Measurements from ENCODE around the gene COL25A1. TPM values are rescaled to one million over a fixed set of nuclear protein-coding genes. Genes with fewer than 3 reads are reported as not detected.

COL25A1 gene
- total RNA-seq, 1 donor from 2014 or later = 5.6 TPM

GRCh38 chr4:109177096-109177810 lies 125.2 kb downstream of the COL25A1 start:
- TF ChIP-seq, protein P1, sequence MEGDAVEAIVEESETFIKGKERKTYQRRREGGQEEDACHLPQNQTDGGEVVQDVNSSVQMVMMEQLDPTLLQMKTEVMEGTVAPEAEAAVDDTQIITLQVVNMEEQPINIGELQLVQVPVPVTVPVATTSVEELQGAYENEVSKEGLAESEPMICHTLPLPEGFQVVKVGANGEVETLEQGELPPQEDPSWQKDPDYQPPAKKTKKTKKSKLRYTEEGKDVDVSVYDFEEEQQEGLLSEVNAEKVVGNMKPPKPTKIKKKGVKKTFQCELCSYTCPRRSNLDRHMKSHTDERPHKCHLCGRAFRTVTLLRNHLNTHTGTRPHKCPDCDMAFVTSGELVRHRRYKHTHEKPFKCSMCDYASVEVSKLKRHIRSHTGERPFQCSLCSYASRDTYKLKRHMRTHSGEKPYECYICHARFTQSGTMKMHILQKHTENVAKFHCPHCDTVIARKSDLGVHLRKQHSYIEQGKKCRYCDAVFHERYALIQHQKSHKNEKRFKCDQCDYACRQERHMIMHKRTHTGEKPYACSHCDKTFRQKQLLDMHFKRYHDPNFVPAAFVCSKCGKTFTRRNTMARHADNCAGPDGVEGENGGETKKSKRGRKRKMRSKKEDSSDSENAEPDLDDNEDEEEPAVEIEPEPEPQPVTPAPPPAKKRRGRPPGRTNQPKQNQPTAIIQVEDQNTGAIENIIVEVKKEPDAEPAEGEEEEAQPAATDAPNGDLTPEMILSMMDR (IDR thresholded peaks at IDR 0.05) = no peak
- no peaks in the 10 kb centered on the region for H3K4me1 ChIP-seq
- H3K27ac ChIP-seq = no peak overlapping the region
- H3K4me3 ChIP-seq = no peak overlapping the region
- no peak for DNase-seq (ENCODE audit: low spot score in 2 of 2)
- no peaks in the 10 kb centered on the region for H3K27me3 ChIP-seq
- intact Hi-C loops (cut with DNase I) = no loop called here
- H3K9me3 ChIP-seq = no peaks in the 10 kb centered on the region
- no peaks in the 10 kb centered on the region for H3K36me3 ChIP-seq

DNA sequence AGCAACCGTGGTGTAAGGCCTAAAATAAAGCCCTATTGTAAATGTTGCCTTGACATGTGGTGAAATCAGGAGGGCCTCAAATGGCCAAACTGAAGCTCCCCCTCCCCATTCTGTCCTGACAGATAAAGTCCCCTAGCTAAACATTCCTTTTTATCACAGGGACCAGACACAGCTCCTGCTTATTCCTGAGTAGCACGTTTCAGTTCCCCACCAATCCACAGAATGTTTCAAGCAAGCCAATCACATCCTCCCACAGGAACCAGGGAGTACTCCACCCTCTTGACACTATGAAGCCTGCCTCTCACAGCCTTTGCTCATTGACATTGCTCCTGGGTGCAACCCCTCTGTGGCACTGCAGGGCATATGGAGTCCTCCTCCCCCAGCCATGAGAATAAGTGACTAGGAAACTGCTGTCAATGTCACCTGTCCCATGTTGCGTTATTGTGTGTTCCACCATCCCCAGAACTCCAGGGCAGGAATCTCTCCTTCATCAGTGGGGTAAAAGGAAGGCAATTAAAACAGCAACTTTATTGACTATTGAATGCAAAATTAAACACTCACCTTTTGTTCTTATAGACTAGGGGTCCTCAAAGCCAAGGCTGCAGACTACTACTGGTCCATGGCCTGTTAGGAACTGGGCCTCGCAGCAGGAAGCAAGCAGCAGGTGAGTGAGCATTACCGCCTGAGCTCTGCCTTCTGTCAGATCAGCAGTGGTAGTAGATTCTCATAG lies 128.1 kb downstream of the COL25A1 start:
- TF ChIP-seq, protein P1 (IDR thresholded peaks at IDR 0.05) = no peak
- Histone ChIP-seq H3K4me3 (no peak overlapping the region), H3K27me3 (no peaks in the 10 kb centered on the region), H3K9me3 (no peaks in the 10 kb centered on the region), H3K27ac (no peak overlapping the region), H3K36me3 (no peaks in the 10 kb centered on the region), H3K4me1 (no peaks in the 10 kb centered on the region)
- DNase-seq (ENCODE audit: low spot score in 2 of 2) = no peak
- intact Hi-C loops (cut with DNase I) = no loop called here

DNA sequence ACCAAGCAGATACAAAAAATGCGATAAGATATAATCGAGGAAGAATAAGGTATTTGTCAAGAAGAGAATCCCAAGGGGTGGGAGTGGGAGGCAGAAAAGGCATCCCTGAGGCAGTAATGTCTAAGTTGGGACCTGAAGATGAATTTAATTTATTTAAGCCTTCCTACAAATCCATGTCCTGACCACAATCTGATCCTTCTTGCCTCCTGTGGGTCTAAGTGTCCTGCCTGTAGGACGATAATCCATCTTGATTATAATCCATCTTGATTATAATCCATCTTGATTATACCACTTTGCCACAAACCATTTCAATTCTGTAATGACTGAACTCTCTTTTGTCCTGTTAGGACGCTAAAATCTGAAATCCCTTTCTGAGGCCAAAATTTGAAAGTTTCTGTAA lies 130.2 kb downstream of the COL25A1 start:
- Histone ChIP-seq H3K4me3 (no peak overlapping the region), H3K4me1 (no peaks in the 10 kb centered on the region), H3K36me3 (no peaks in the 10 kb centered on the region), H3K27ac (no peak overlapping the region), H3K9me3 (no peaks in the 10 kb centered on the region), H3K27me3 (no peaks in the 10 kb centered on the region)
- no peak for DNase-seq (ENCODE audit: low spot score in 2 of 2)
- intact Hi-C loops (cut with DNase I) = no loop called here
- TF ChIP-seq, protein P1 (IDR thresholded peaks at IDR 0.05) = no peak

- TF ChIP-seq, protein P1 (IDR thresholded peaks at IDR 0.05) = no peak
- Histone ChIP-seq H3K9me3 (no peaks in the 10 kb centered on the region), H3K27ac (no peak overlapping the region), H3K36me3 (no peaks in the 10 kb centered on the region), H3K4me3 (no peak overlapping the region), H3K4me1 (no peaks in the 10 kb centered on the region), H3K27me3 (no peaks in the 10 kb centered on the region)
- DNase-seq (ENCODE audit: low spot score in 2 of 2) = no peak
- intact Hi-C loops (cut with DNase I) = no loop called here
Measured at GRCh38 chr4:109171070-109171469, 131.4 kb downstream of the COL25A1 start.

GRCh38 chr4:109169170-109169569 lies 133.3 kb downstream of the COL25A1 start:
- Histone ChIP-seq H3K4me1 (no peaks in the 10 kb centered on the region), H3K36me3 (no peaks in the 10 kb centered on the region), H3K4me3 (no peak overlapping the region), H3K27me3 (no peaks in the 10 kb centered on the region), H3K9me3 (no peaks in the 10 kb centered on the region), H3K27ac (no peak overlapping the region)
- DNase-seq (ENCODE audit: low spot score in 2 of 2) = no peak
- intact Hi-C loops (cut with DNase I) = no loop called here
- TF ChIP-seq, protein P1 (IDR thresholded peaks at IDR 0.05) = no peak

All from ascending aorta (tissue), 2 donors.